GM08714 (cell line): ENCODE data around the gene CRB1.

Experiments
- H3K4me3 ChIP-seq: fragments of 200-500 bp; sonication (Bioruptor generic); 2 replicates; pipeline ENCODE4 v1.5.1; 2014; ENCODE audit warnings: mild to moderate bottlenecking, low read length, inconsistent platforms
- ZNF274 ChIP-seq: IDR thresholded peaks from 2 replicates; pipeline ENCODE4 v1.6.1; 2012; ENCODE audit warnings: mild to moderate bottlenecking, low read depth, low read length

The CRB1 gene

GRCh38 chr1:197268012-197268411 is at the start of gene CRB1:
Gene CRB1, plus strand, starts transcription at chr1:197268252. Its CDS starts 161 bp downstream, at chr1:197268413.
- no peak for TF ChIP-seq ZNF274
- no peak within 1 kb of the TSS for H3K4me3 ChIP-seq

GRCh38 chr1:197218857-197219256 is 49.2 kb upstream of the CRB1 start:
- no peak overlapping the region for H3K4me3 ChIP-seq
- TF ChIP-seq ZNF274, result no peak

GRCh38 chr1:197222025-197222685 is 45.9 kb upstream of the CRB1 start:
- TF ChIP-seq ZNF274, result no peak
- no peak overlapping the region for H3K4me3 ChIP-seq

GRCh38 chr1:197222780-197223179 is 45.3 kb upstream of the CRB1 start:
- no peak for TF ChIP-seq ZNF274
- no peak overlapping the region for H3K4me3 ChIP-seq

- no peak for TF ChIP-seq ZNF274
Observed at GRCh38 chr1:197224160-197224559, 43.9 kb upstream of the CRB1 start.

GRCh38 chr1:197225611-197226010 is 42.4 kb upstream of the CRB1 start:
- H3K4me3 ChIP-seq, result no peak overlapping the region
- TF ChIP-seq ZNF274, result no peak

More at GRCh38 chr1:197224160-197224559, 43.9 kb upstream of the CRB1 start:
- no peak overlapping the region for H3K4me3 ChIP-seq

- H3K4me3 ChIP-seq, result no peak overlapping the region
- no peak for TF ChIP-seq ZNF274
Observed at GRCh38 chr1:197234581-197234980, 33.5 kb upstream of the CRB1 start.

GRCh38 chr1:197235355-197235754 is 32.7 kb upstream of the CRB1 start:
- TF ChIP-seq ZNF274, result no peak
- no peak overlapping the region for H3K4me3 ChIP-seq

GRCh38 chr1:197247465-197247864 is 20.6 kb upstream of the CRB1 start:
- TF ChIP-seq ZNF274, result no peak

GRCh38 chr1:197249324-197249723 is 18.7 kb upstream of the CRB1 start:
- no peak for TF ChIP-seq ZNF274
- no peak overlapping the region for H3K4me3 ChIP-seq

More at GRCh38 chr1:197247465-197247864, 20.6 kb upstream of the CRB1 start:
- no peak overlapping the region for H3K4me3 ChIP-seq

- H3K4me3 ChIP-seq, result no peak overlapping the region
- no peak for TF ChIP-seq ZNF274
Observed at GRCh38 chr1:197250616-197251015, 17.4 kb upstream of the CRB1 start.

- no peak for TF ChIP-seq ZNF274
- H3K4me3 ChIP-seq, result no peak overlapping the region
Observed at GRCh38 chr1:197252973-197253372, 15.1 kb upstream of the CRB1 start.

GRCh38 chr1:197254866-197255265 is 13.2 kb upstream of the CRB1 start:
- no peak for TF ChIP-seq ZNF274
- no peak overlapping the region for H3K4me3 ChIP-seq

GRCh38 chr1:197264936-197265567 is 3.0 kb upstream of the CRB1 start:
- TF ChIP-seq ZNF274, result no peak
- no peak overlapping the region for H3K4me3 ChIP-seq

GRCh38 chr1:197269053-197269452 is 1.0 kb downstream of the CRB1 start:
- no peak overlapping the region for H3K4me3 ChIP-seq

More at GRCh38 chr1:197269053-197269452, 1.0 kb downstream of the CRB1 start:
- TF ChIP-seq ZNF274, result no peak
